ENCODE measurements around the gene MEGF11.
A peak's percentile ranks its signal among the peaks of the same experiment; 100 is the strongest.
"Not testable (repeated sequence)": the region's sequence is repeated elsewhere in the genome, so short reads cannot be mapped to it uniquely, and the experiment has no call there.

The MEGF11 gene

DNA sequence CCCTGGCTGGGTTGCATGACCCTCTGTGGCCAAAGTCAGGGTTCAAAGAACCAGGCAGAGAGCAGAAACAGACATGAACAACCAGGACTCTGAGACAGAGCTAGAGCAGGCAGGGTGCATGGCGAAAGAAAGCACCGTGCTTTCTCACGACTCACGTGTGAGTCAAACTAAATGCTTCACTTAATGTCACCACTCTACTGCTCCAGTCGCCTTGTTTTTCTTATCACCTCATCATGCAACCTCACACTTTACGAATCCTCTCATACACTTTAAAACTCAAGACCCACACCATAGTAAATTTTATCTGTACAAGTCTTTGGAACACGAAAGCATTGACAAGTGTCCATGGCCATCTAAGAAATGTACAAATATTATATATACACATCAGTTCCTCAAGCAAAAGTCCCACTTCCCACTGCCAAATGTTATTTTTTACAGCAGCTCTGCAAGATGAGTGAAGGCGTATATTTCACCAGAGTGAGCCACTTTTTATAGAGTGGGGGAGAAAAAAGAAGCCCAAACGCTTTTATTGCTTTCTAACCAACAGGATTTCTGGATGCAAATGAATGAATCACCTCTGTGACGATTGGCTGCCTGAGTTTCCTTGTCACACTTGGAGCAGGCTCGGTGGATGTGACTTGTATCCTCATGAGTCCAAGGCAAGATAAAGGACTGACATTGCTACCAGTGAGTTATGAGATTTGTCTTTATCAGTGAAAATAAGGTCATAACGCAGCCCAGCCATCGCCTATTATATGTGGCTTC is 16.0 kb upstream of the MEGF11 start:
- Mint-ChIP-seq H3K9me3 (no peaks in the 10 kb centered on the region), H3K27ac (peak overlapping the region in 1 of 3 experiments; percentile 0), H3K36me3 (ENCODE audit: low read depth) (no peaks in the 10 kb centered on the region), H3K27me3 (ENCODE audit: low read depth) (peaks cover 7% of the 10 kb centered on the region), H3K4me1 (no peaks in the 10 kb centered on the region), H3K4me3 (no peak overlapping the region)
- TF ChIP-seq, protein P1, sequence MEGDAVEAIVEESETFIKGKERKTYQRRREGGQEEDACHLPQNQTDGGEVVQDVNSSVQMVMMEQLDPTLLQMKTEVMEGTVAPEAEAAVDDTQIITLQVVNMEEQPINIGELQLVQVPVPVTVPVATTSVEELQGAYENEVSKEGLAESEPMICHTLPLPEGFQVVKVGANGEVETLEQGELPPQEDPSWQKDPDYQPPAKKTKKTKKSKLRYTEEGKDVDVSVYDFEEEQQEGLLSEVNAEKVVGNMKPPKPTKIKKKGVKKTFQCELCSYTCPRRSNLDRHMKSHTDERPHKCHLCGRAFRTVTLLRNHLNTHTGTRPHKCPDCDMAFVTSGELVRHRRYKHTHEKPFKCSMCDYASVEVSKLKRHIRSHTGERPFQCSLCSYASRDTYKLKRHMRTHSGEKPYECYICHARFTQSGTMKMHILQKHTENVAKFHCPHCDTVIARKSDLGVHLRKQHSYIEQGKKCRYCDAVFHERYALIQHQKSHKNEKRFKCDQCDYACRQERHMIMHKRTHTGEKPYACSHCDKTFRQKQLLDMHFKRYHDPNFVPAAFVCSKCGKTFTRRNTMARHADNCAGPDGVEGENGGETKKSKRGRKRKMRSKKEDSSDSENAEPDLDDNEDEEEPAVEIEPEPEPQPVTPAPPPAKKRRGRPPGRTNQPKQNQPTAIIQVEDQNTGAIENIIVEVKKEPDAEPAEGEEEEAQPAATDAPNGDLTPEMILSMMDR (IDR thresholded peaks at IDR 0.05; ENCODE audit: unreplicated experiment in 3 of 3), result no peak

DNA sequence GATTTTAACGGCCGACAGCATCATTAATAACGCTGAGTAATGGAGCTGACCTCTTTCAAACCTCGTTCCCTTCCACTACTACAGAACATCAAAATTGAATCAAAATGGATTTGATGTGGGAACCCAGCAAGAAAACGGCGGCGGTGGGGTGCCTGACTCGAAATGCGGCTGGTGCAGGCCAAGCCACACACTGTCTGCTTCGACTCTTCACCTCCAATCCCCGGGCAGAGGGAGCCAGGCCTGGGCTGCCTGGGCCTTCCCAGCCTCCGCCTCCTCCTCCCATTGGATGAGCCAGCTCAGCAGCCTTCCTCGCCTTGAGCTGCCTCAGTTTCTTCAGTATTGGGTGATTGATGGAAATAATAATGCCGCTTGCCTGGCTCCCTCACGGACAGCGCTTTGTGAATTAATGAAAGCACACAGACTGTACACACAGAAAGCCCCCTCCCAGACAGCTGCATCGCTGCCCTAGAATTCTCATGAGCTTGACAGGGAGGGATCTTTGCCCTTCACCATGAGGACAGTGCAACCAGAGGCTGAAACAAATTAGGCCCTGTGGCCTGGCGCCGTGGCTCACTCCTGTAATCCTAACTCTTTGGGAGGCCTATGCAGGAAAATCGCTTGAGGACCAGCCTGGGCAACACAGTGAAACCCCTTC is 11.4 kb upstream of the MEGF11 start:
- TF ChIP-seq, protein P1 (IDR thresholded peaks at IDR 0.05; ENCODE audit: unreplicated experiment in 3 of 3), result no peak
- Mint-ChIP-seq H3K36me3 (ENCODE audit: low read depth) (no peaks in the 10 kb centered on the region), H3K27ac (no peak overlapping the region), H3K9me3 (peaks cover 12% of the 10 kb centered on the region), H3K4me3 (no peak overlapping the region), H3K27me3 (ENCODE audit: low read depth) (peaks cover 30% of the 10 kb centered on the region), H3K4me1 (no peaks in the 10 kb centered on the region)

DNA sequence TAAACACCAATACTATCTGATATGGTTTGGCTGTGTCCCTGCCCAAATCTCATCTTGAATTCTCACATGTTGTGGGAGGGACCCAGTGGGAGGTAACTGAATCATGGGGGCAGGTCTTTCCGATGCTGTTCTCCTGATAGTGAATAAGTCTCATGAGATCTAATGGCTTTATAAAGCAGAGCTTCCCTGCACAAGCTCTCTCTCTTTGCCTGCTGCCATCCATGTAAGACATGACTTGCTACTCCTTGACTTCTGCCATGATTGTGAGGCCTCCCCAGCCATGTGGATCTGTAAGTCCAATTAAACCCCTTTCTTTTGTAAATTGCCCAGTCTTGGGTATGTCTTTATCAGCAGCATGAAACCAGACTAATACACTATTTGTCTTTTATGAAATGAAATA is 9.3 kb upstream of the MEGF11 start:
- H3K4me3 Mint-ChIP-seq; H3K36me3 Mint-ChIP-seq (ENCODE audit: low read depth); H3K4me1 Mint-ChIP-seq; H3K27ac Mint-ChIP-seq: not testable (repeated sequence)
- H3K9me3 Mint-ChIP-seq, result peaks cover 12% of the 10 kb centered on the region
- peaks cover 43% of the 10 kb centered on the region for H3K27me3 Mint-ChIP-seq (ENCODE audit: low read depth)

DNA sequence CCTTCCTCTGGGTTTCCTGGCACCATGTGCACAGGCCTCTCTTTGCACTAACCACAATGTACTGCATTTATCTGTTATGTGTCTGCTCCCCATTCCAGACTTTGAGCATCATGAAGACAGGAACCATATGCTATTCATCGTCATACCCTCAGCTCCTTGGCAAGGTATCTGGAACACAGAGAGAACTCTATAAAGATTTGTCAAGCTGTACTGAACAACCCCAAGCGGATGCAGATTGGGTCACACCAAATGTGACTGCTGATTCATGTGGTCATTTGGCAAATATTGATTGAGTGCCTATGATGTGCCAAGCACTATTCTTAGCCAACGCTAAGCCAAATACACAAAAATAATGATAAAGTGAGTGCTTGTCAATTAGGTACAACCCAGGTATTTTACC is 7.5 kb upstream of the MEGF11 start:
- H3K27me3 Mint-ChIP-seq (ENCODE audit: low read depth), result peaks cover 60% of the 10 kb centered on the region
- no peaks in the 10 kb centered on the region for H3K4me1 Mint-ChIP-seq
- H3K36me3 Mint-ChIP-seq (ENCODE audit: low read depth), result no peaks in the 10 kb centered on the region
- peaks cover 12% of the 10 kb centered on the region for H3K9me3 Mint-ChIP-seq
- H3K27ac Mint-ChIP-seq, result no peak overlapping the region
- TF ChIP-seq, protein P1 (IDR thresholded peaks at IDR 0.05; ENCODE audit: unreplicated experiment in 3 of 3), result no peak
- H3K4me3 Mint-ChIP-seq, result no peak overlapping the region

DNA sequence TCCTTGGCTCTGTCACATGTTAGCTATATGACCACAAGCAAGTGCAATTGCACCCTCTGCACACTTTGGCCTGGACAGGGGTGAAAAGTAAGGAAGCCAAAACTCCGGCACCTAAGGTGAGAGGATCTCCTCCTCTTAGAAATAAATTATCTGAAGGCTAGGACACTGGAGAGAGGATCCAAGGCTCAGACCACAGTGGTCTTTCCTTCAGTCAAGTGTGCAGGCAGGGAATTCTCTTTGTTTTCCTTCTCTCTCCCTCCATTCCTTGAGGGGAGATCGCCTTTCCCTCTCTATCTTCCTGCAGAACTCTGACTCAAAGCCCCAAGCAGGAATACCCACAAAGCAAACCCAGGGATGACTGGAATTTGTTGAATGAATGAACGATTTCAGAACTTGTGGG is 3.1 kb upstream of the MEGF11 start:
- Mint-ChIP-seq H3K36me3 (ENCODE audit: low read depth) (no peaks in the 10 kb centered on the region), H3K9me3 (peaks cover under 1% of the 10 kb centered on the region), H3K27me3 (ENCODE audit: low read depth) (peaks cover 81% of the 10 kb centered on the region), H3K27ac (no peak overlapping the region), H3K4me1 (peaks cover 8% of the 10 kb centered on the region), H3K4me3 (no peak overlapping the region)
- TF ChIP-seq, protein P1 (IDR thresholded peaks at IDR 0.05; ENCODE audit: unreplicated experiment in 3 of 3), result no peak

DNA sequence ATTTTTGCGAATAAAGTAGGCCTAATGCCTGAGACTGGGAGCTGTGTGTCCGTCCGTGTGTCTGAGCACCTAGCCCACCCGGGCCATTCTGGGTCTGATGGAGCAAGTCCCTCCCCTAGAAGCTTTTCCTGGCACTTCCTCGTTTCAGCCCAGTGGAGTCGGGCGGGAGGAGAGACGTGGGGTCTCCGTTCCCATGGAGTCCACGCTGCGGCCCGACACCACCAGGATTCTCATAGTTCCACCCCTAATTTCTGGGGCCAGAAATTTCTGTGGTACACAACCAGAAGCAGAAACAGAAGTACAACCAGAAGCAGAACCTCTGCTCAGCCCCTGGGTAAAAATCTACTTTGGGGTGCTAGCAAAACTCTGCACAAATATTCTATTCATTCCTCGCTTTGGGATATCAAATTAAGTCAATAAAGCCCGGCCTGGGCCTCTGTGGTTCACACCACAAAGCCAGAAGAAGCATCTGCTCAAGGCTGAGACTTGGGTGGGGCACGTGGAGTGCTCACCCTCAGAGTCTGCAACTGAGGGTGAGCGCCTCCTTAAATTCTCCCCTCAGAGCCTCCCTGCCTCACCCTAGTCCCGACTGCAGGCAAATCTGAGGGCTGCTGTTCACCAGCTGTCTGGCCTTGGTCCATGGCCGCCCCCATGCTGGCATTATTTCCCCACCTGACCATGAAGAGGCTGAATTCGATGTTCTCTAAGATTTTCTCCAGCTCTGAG is 1.6 kb upstream of the MEGF11 start:
- H3K36me3 Mint-ChIP-seq (ENCODE audit: low read depth), result no peaks in the 10 kb centered on the region
- peaks cover 8% of the 10 kb centered on the region for H3K4me1 Mint-ChIP-seq
- H3K27ac Mint-ChIP-seq, result no peak overlapping the region

More for the DNA sequence above, 1.6 kb upstream of the MEGF11 start:
- TF ChIP-seq, protein P1 (IDR thresholded peaks at IDR 0.05; ENCODE audit: unreplicated experiment in 3 of 3), result no peak
- H3K4me3 Mint-ChIP-seq, result peak overlapping the region; percentile 60 to 82 (median 67)
- H3K9me3 Mint-ChIP-seq, result no peaks in the 10 kb centered on the region
- H3K27me3 Mint-ChIP-seq (ENCODE audit: low read depth), result peaks cover 91% of the 10 kb centered on the region
